ENCODE data around the gene ACADS.

GRCh38 chr12:120698665-120699064 is 27.0 kb upstream of the ACADS start:
- TF ChIP-seq CTCF (IDR thresholded peaks at IDR 0.05) (no peak), POLR2A (IDR thresholded peaks at IDR 0.05) (no peak)

All from uterus (tissue), 2 donors.